GM21447 (cell line): Measurements from ENCODE around the gene ZBTB7A.

Experiments
- ATAC-seq: cut with Tn5 transposase; IDR thresholded peaks from one replicate; pipeline ENCODE4 v1.9.1; 2021; ENCODE audit not compliant: unreplicated experiment

Gene ZBTB7A

DNA sequence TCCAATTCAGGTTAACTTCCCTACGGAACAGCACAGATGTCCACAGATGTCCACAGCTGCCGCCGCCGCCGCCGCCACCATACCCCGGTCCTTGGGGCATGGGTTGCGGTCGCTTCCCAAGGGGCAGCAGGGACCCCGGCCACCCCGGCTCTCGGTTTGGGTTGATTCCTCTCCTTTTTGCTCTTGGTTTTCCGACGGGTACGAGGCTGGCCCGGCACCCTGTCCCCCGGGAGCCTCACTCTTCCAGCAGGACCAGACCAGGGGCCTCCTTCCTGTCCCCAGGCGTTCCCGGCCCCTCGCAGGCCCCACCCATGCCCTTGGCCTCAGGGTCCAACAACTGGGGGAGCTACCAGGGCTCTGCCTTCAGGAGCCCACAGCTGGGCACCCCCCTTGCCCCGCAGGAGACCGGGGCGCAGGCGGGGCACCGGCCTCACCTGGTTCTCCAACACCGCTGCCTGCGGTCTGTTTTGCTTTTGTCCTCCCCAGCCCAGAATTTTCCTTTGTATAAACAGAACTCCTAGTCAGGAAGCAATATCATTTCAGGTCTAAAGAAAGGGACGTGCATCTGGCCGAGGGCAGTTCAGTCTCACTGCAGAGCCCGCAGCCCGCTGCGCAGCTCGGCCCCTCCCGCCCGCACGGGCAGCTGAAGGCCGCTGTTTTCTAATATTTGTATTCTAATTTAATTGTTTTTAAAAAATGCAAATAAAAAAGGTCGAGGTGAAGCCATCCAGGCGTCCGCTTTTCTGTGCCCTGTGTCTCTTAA, 27.9 kb downstream of the ZBTB7A start:
- no peak for ATAC-seq

DNA sequence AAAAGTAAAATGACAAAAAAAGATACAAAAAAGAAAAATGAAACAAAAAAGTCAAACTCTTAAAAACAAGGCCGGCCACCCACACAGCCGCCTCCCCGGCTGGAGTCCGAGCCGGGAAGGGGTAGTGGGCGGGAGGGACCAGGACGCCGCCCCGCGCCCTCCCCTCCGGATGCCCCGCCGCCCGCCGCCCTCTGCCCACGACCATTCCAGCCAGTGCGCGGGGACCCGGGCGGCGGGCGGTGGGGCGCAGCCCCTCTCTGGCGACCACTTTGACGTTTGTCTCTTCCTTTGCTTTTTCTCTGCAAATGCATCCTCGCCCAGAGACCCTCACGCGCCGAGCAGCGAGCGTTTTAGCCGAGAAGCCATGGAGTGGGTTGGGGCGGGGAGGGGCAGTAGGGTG, 28.6 kb downstream of the ZBTB7A start:
- ATAC-seq: no peak

DNA sequence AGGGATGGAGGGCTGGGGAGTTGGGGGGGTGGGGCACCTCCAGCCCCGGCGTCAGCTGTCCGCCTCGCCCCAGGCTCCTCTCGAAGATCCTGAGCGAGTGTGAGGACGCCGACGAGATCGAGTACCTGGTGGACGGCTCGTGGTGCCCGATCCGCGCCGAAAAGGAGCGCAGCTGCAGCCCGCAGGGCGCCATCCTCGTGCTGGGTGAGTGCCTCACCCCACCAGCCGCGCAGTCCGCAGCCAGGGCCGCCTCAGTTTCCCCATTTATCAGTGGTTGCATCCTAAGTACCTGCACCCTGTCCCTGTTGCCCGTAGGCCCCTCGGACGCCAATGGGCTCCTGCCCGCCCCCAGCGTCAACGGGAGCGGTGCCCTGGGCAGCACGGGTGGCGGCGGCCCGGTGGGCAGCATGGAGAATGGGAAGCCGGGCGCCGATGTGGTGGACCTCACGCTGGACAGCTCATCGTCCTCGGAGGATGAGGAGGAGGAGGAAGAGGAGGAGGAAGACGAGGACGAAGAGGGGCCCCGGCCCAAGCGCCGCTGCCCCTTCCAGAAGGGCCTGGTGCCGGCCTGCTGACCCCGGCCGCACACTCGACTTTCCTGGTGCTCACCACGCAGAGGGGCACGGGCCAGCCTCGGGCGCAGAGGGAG, 29.3 kb downstream of the ZBTB7A start:
- ATAC-seq: no peak

DNA sequence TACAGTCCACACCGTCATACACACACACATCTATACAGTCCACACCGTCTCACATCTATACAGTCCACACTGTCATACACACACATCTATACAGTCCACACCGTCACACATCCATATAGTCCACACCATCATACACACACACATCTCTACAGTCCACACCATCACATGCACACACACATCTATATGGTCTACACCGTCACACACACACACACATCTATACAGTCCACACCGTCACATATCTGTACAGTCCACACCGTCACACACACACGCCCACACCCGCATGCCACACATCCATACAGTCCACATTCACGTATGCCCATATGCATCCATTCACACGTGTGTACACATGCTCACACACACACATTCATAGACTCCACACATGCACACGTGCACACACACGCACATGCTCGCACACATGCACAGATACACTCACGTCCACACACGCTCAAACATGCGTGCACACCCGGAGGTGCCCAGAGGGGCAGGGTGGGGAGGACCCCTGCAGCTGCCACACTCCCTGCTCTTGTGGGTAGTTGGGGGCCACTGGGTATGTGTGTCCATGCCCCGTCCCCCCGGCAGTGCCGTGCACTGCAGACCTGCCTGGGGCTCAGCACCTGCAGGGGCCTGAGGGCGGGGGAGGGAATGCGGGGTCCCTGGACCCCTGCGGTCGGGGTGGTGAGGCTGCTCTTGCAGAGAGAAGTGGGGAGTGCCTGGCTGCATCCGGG, 30.0 kb downstream of the ZBTB7A start:
- no peak for ATAC-seq

DNA sequence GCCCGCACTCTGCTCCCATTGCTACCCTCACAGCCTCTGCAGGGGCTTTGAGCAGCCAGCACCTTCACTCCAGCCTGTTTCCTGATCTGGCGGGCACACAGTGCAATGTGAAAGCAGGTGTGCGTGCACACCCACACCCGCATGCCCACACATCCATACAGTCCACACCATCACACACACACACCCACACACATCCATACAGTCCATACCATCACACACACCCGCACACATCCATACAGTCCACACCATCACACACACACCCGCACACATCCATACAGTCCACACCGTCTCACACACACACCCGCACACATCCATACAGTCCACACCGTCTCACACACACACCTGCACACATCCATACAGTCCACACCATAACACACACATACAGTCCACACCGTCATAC, 31.1 kb downstream of the ZBTB7A start:
- ATAC-seq: no peak

DNA sequence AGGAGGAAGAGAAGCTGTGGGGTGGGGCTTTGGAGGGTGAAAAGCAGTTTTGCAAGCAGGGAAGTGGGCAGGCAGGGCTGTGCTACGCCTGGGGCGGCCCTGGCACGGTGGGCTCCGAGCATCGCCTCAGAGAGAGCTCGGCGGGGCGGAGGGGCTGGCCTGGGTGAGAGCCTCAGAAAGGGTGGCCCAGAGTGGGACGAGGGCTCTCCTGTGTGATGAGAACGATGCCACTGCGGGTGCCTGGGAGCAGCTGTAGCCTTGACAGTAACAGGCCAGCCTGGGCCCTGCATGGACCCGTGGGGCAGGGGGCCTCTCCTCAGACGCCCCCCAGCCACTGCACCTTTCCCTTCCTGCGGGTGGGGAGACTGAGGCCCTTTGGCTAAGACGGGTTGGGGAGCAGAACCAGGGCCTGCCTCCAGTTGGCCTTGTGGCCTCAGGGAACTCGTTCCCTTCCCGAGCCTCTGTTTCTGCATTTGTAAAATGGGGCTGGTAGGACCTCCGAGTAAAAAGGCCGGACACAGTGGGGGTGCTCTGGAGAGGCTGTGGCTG, 31.6 kb downstream of the ZBTB7A start:
- no peak for ATAC-seq

DNA sequence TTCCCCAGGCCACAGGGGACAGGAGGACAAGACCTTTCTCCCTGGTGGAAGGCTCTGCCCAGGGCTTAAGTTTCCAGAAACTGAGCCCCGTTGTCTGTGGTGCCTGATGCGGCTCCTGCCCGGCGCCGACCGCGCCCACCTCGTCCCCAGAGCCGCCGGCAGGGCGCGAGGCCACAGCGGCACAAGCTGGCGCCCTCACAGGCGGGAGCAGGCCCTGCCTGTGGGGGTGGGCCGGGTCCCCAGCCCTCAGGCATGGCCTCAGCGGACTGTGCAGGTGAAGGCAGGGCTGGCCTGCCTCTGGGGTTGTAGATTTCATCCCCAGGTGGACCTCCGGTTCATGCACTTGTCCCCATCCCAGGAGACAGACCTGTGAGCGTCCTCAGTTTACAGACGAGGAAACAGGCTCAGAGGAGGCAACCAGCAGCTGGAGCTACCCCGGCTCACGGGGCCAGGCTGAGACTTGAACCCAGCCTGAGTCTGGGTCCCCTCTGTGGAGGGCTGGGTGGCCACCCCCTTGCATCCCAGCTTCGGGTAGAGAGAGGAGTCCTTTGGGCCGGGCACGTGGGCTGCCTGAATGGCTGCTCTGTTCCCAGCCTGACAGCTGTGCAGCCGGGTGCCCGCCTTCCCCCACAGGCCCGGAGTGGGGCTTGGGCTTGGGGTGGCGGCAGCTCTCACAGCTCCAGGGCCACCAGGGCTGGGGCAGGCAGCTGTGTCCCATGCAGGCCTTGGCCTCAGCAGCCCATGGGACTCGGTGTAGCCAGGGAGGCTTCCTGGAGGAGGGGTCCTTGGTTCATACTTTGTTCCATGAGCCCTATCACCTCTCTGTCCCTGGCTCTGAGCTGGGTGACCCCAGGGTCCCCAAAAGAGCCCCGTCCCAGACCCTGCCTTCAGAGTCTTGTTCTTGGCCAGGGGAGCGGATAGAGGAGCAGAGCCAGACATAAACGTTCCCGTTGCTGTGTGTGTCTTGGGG, 32.4 kb downstream of the ZBTB7A start:
- no peak for ATAC-seq

DNA sequence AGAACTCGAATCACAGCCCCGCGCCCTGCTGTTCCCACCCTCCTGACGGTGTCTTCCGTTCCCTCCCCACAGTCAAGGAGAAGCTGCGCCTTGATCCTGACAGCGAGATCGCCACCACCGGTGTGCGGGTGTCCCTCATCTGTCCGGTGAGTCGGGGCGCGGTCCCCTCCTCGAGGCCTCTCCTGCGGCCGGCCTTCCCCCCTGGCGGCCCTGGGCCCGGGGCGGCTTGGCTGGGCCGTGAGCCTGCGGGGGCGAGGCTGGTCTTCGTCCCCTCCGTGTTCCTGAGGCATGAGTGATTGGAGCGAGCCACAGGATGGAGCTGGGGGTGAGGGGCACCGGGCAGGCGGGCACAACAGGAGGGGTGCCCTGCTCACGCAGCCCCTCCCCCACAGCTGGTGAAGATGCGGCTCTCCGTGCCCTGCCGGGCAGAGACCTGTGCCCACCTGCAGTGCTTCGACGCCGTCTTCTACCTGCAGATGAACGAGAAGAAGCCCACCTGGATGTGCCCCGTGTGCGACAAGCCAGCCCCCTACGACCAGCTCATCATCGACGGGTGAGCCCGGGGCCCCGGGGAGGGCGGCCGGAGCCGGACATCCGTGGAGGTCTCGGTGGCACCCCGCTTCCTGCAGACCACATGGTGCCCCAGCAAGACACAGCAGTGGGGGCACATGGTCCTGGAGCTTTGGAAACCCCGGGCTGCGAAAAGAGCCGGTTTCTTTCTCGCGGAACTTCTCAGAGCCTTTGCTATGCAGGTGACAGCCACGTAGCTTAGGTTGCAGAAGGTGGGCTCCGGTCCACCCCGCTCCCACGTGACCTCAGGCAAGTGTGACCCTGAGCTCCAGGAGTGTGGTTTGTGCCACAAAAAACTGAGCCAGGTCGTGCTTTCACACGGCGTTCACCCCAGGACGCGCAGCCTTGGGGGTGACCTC, 33.4 kb downstream of the ZBTB7A start:
- ATAC-seq: no peak

DNA sequence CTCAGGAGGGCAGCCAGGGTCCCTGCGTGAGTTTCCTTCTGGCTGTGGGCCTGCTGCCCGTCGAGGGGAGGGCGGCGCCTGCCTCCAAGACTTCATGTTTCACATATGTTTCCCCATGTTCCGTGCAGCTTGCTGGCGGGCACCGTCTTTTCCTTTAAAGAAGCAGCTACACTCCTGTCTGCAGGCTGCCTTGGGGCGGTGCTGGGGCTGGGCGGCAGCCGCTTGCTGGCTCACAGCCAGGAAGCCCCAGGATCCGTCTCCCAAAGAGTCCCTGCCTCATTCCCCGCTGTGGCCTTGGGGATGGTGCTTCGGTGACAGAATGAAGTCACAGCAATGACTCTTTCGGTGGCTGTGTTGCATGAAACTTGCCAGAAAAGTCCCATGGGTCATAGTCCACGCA, 34.3 kb downstream of the ZBTB7A start:
- ATAC-seq: no peak

DNA sequence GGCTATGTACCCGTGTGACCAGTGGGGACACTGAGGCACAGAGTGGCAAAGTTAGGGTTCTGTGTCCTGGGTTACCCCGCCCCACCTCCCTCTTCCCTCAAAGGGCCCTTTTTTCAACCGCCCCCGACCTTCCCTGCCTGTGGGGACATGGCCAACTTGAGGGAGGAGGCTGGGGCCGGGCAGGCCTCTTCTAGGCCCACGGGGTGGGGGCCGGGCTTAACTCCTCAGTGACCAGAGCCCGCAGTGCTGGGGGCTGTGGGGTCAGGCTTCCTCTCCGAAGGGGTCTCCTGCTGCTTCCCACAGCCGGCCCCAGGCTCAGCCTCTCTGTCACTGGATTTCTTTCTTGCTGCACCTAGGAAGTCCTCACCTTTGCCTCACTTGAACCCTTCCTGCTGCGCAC, 35.3 kb downstream of the ZBTB7A start:
- ATAC-seq: no peak

DNA sequence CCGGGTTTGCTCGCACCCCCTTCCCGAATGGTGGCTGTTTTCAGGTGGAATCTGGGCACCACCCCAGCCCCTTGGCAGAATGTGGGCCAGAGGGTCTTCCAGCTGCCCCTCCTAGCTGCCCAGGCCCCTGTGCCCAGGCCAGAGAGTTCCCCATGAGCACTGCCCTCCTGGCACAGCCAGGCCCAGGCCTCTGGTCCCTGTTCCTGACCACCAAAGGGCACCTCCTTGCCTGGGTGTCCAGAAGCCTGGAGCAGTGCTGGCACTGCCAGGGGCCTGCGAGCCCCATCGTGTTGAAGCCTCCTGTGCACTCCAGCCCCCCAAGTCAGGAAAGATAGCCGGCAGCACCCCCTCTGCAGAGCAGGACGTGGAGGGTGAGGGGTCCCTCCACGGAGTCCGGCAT, 35.7 kb downstream of the ZBTB7A start:
- no peak for ATAC-seq

DNA sequence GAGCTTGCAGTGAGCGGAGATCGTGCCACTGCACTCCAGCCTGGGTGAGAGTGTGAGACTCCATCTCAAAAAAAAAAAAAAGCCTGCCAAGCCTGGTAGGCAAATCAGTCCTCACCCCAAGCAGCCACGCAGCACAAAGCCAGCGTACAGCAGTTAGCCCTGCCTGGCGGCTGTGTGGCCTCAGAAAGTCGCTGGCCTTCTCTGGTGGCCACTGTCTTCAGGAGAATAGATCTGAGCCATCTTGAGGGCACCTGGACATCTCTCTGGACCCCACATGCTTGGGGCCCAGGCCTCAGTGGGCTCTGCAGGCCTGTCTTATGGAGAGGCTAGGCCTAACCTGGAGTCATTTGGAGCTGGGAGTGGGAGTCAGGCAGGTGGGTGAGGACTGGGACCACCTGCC, 36.1 kb downstream of the ZBTB7A start:
- no peak for ATAC-seq

DNA sequence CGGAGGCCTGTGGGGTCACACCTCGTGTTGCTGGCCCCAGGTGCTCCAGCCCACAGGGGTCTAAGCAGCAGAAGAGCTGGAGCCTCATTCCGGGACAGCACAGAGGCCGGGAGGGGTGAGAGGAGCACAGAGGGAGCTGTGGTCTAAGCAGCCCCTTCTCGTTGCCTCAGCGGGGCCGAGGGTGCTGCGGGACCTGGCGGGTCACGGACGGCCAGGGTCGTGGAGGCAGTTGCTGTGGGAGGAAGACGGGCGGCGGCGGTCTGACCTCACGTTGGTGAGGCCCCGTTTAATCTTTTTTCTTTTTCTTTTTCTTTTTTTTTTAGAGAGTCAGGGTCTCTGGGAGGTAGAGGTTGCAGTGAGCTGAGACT, 37.5 kb downstream of the ZBTB7A start:
- no peak for ATAC-seq

DNA sequence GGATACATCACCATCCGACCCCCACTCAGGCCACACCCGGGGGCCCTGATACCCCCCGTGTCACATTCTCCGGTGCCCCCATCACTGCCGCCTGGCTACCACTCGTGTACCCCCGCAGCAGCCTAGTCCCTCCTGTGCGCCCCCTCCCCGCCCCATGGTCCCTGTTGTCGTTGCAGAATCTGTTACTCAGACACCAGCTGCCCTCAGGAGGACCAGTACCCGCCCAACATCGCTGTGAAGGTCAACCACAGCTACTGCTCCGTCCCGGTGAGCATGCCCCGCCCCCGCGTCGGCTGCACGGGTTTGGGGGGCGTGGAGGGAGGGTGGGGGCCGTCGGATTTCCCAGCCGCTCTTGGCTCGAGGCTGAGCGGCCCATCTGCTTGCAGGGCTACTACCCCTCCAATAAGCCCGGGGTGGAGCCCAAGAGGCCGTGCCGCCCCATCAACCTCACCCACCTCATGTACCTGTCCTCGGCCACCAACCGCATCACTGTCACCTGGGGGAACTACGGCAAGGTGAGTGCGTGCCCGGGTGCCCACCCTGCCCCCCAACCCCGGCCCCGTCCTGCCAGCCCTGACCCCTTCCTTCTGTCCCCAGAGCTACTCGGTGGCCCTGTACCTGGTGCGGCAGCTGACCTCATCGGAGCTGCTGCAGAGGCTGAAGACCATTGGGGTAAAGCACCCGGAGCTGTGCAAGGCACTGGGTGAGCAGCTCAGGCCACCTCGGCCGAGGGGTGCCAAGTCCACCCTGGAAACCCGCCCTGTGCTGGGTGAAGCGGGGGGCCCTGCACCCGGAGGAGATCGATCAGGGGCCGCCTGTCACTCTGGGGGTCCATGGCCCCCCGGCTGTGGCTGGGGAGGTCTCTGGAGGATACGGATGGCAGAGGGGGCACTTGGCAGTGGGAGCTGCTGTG, 38.1 kb downstream of the ZBTB7A start:
- no peak for ATAC-seq

DNA sequence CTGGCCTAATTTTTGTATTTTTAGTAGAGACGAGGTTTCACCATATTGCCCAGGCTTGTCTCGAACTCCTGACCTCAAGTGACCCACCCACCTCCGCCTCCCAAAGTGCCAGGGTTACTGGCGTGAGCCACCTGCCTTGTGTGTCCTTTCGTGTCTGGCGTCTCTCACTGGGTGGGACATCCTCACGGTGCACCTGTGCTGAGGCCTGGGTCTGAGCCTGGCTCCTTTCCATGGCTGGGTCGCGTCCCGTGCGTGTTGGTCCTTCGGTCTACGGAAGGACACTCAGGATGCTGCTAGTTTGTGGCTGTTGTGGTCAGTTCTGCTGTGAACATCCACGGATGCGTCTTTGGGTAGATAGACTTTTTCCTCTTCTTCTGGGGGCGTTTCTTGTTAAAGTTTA, 39.6 kb downstream of the ZBTB7A start:
- ATAC-seq: no peak

DNA sequence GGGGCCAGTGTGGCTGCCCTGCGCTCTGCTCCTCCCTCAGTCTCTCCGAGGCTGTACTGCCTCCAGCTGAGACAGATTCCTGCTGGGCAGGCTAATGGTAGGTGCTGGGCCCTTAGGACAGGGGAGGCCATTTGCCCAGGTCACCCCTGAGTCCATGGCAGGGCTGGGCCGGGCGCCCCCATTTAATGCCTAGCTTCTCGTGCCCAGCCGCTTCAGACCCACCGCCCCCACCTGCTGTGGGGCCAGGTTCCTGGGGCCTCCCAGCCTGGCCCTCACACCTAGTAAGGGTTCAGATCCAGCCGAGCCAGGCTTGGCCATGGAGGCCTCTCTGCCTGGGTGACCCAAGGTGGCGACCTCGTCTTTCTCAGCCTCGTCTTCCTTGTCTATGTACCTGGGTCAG, 41.4 kb downstream of the ZBTB7A start:
- ATAC-seq: no peak

DNA sequence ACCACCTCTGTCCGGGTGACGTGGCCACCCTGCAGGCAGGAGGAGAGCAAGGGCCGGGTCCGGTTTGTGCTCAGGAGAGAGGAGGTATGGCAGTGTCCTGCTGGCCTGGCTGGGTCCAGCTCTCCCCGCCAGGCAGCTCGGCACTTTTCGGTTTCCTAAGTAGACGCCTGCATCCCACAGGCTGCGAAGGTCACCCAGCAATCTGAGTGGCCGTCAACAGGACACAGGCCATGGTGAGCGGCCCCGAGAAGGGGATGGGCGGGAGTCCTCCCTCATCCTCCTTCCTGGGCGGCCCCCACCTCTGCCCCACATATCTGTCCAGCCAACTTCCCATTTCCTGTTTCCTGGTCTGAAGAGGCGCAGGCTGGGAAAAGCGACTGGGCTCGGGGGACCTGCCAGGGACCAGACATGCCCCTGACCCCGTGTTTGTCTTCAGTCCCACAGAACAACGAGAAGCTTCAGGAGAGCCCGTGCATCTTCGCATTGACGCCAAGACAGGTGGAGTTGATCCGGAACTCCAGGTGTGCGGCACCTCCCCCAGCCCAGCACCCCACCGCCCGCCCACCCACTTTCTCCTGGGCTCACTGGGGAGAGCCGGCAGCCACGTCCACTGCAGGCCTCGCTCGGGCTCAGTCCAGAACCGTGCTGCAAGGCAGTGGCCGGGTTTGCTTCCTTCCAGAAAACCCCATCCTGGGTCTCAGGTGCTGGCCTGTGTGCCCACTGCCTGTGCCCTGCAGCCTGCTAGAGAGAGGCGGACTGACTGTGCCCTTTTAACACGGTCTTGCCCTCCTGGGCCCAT, 42.9 kb downstream of the ZBTB7A start:
- no peak for ATAC-seq

DNA sequence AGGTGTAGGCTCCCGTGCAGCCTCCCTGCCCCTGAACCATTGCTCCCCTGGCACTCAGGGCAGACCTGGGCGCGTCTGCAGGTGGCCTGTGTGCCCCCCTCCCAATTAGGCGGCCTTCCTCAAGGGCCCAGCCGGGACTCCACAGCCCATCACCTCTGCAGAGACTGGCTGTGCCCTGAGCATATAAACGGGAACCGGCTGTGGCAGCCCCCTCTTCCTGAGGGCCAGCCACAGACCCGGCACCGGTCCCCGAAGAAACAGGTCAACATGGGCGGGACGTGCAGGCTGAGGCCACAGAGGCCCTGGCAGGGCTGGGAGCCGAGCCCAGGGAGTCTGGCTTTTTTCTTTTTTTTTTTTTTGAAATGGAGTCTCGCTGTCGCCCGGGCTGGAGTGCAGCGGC, 47.1 kb downstream of the ZBTB7A start:
- ATAC-seq: no peak
